Measurements from ENCODE around the gene KRTAP8-1. TPM values are rescaled to one million over a fixed set of nuclear protein-coding genes. Genes with fewer than 3 reads are reported as not detected.

Gene KRTAP8-1
- total and polyA plus RNA-seq, 2 donors (not counting 1 experiment from before 2014, with no cell fraction given) = not detected

DNA sequence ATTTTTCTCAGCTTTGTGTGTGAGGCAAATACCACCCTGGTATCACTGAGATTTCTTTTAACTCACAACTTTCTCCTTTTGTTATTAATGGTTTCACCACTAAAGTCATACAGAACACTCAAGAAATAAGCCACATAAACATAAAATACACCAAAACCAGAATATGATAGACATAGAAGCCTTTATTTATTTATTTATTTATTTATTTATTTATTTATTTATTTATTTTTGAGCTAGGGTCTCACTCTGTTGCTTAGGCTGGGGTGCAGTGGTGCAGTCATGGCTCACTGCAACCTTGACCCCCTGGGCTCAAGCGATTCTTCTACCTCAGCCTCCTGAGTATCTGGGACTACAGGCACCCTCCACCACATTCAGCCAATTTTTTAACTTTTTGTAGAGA, 12.5 kb downstream of the KRTAP8-1 start:
- Histone ChIP-seq H2AFZ (ENCODE audit: insufficient read depth, low read depth, low read length, poor library complexity, severe bottlenecking) (no peak overlapping the region), H3K36me3 (replicated peaks in 1 of 2; ENCODE audit: control extremely low read depth in 1 of 2, control insufficient read depth in 1 of 2, extremely low read depth in 1 of 2, insufficient read depth in 2 of 2, low read length in 1 of 2) (no peaks in the 10 kb centered on the region), H4K20me1 (ENCODE audit: control insufficient read depth, insufficient read depth, low read length, poor library complexity, severe bottlenecking) (no peaks in the 10 kb centered on the region), H3K4me2 (replicated peaks; ENCODE audit: low read depth, low read length, poor library complexity, severe bottlenecking) (no peak overlapping the region), H3K27me3 (replicated peaks in 1 of 4; ENCODE audit: control extremely low read depth in 1 of 4, control insufficient read depth in 3 of 4, insufficient read depth in 4 of 4, low read length in 3 of 4) (no peaks in the 10 kb centered on the region), H3K79me2 (ENCODE audit: control insufficient read depth, insufficient read depth, low read length) (no peaks in the 10 kb centered on the region), H3K4me3 (ENCODE audit: control extremely low read depth in 1 of 5, extremely low read depth in 1 of 5, insufficient read depth in 1 of 5, low read depth in 2 of 5, low read length in 4 of 5) (no peak overlapping the region), H3K9ac (ENCODE audit: low read length) (no peak overlapping the region), H3K9me3 (ENCODE audit: control extremely low read depth in 1 of 3, control insufficient read depth in 2 of 3, insufficient read depth in 1 of 3, low read length in 2 of 3) (no peaks in the 10 kb centered on the region), H3K27ac (ENCODE audit: low read length in 2 of 2) (no peak overlapping the region), H3K4me1 (ENCODE audit: control insufficient read depth in 2 of 2, insufficient read depth in 2 of 2, low read length in 2 of 2) (no peaks in the 10 kb centered on the region)
- H3K27me3 Mint-ChIP-seq = no peaks in the 10 kb centered on the region
- ATAC-seq (ENCODE audit: low read depth) (no peak), DNase-seq (no peak)
- no peaks in the 10 kb centered on the region for H3K4me1 Mint-ChIP-seq
- WGBS (ENCODE audit: insufficient coverage) = 89% methylated on average over 1 of the region's 1 CpG
- no peak overlapping the region for H3K4me3 Mint-ChIP-seq
- ChIA-PET POLR2A (no interaction called here), CTCF (no interaction called here)
- TF ChIP-seq, protein P1, sequence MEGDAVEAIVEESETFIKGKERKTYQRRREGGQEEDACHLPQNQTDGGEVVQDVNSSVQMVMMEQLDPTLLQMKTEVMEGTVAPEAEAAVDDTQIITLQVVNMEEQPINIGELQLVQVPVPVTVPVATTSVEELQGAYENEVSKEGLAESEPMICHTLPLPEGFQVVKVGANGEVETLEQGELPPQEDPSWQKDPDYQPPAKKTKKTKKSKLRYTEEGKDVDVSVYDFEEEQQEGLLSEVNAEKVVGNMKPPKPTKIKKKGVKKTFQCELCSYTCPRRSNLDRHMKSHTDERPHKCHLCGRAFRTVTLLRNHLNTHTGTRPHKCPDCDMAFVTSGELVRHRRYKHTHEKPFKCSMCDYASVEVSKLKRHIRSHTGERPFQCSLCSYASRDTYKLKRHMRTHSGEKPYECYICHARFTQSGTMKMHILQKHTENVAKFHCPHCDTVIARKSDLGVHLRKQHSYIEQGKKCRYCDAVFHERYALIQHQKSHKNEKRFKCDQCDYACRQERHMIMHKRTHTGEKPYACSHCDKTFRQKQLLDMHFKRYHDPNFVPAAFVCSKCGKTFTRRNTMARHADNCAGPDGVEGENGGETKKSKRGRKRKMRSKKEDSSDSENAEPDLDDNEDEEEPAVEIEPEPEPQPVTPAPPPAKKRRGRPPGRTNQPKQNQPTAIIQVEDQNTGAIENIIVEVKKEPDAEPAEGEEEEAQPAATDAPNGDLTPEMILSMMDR (IDR thresholded peaks at IDR 0.05) = no peak
- TF ChIP-seq EZH2 (IDR thresholded peaks at IDR 0.05; ENCODE audit: borderline replicate concordance, insufficient read depth, low read depth, low read length, poor library complexity, severe bottlenecking) = no peak
- H3K9me3 Mint-ChIP-seq (ENCODE audit: insufficient read depth) = peaks cover 2% of the 10 kb centered on the region
- intact Hi-C loops (cut with micrococcal nuclease) = no loop called here
- no peak overlapping the region for H3K27ac Mint-ChIP-seq

DNA sequence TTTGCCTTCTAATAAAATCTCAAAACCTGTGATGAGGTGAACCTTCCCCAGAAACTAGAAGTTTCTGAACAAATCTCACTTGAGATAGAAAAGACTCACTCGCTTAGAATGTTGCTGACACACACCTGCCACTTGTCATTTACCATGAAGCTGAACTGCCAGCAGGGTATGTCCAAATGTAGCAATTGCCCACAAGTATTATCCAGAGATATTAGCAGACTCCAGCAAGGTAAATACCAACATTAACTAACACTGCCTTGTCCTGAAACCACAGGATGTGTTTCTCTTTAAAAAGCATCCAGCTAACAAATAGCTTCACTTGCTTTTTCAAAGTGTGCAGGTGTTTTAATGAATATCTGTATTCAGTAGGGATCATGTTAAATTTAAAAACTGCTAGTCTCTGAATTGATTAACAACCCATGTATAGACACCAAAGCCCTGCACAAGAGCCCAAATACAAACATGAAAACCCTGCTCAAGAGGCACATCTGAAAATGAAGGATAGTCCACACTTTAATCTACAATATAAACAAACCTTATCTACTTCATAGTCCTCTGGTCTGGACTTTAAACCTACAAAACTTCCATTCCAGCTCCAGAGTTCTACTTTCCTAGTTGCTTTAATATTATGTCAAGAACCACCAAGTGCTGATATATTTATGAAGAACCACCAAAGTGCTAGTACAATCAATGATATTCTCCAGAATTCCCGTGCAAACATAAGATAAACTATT, 19.3 kb downstream of the KRTAP8-1 start:
- Histone ChIP-seq H3K4me1 (ENCODE audit: control insufficient read depth in 2 of 2, insufficient read depth in 2 of 2, low read length in 2 of 2) (no peaks in the 10 kb centered on the region), H4K20me1 (ENCODE audit: control insufficient read depth, insufficient read depth, low read length, poor library complexity, severe bottlenecking) (no peaks in the 10 kb centered on the region), H3K36me3 (replicated peaks in 1 of 2; ENCODE audit: control extremely low read depth in 1 of 2, control insufficient read depth in 1 of 2, extremely low read depth in 1 of 2, insufficient read depth in 2 of 2, low read length in 1 of 2) (no peaks in the 10 kb centered on the region), H2AFZ (ENCODE audit: insufficient read depth, low read depth, low read length, poor library complexity, severe bottlenecking) (no peak overlapping the region), H3K9me3 (ENCODE audit: control extremely low read depth in 1 of 3, control insufficient read depth in 2 of 3, insufficient read depth in 1 of 3, low read length in 2 of 3) (no peaks in the 10 kb centered on the region), H3K27ac (ENCODE audit: low read length in 2 of 2) (no peak overlapping the region), H3K9ac (ENCODE audit: low read length) (no peak overlapping the region), H3K4me2 (replicated peaks; ENCODE audit: low read depth, low read length, poor library complexity, severe bottlenecking) (no peak overlapping the region), H3K4me3 (ENCODE audit: control extremely low read depth in 1 of 5, extremely low read depth in 1 of 5, insufficient read depth in 1 of 5, low read depth in 2 of 5, low read length in 4 of 5) (no peak overlapping the region), H3K79me2 (ENCODE audit: control insufficient read depth, insufficient read depth, low read length) (no peaks in the 10 kb centered on the region), H3K27me3 (replicated peaks in 1 of 4; ENCODE audit: control extremely low read depth in 1 of 4, control insufficient read depth in 3 of 4, insufficient read depth in 4 of 4, low read length in 3 of 4) (no peaks in the 10 kb centered on the region)
- no peaks in the 10 kb centered on the region for H3K27me3 Mint-ChIP-seq
- 100% methylated on average over 1 of the region's 2 CpGs for WGBS (ENCODE audit: insufficient coverage)
- ChIA-PET CTCF (no interaction called here), POLR2A (no interaction called here)
- H3K4me3 Mint-ChIP-seq = no peak overlapping the region
- ATAC-seq (ENCODE audit: low read depth) = no peak
- intact Hi-C loops (cut with micrococcal nuclease) = no loop called here
- H3K4me1 Mint-ChIP-seq = no peaks in the 10 kb centered on the region
- H3K9me3 Mint-ChIP-seq (ENCODE audit: insufficient read depth) = peaks cover 2% of the 10 kb centered on the region
- DNase-seq = no peak
- TF ChIP-seq EZH2 (IDR thresholded peaks at IDR 0.05; ENCODE audit: borderline replicate concordance, insufficient read depth, low read depth, low read length, poor library complexity, severe bottlenecking) = no peak
- TF ChIP-seq, protein P1 (IDR thresholded peaks at IDR 0.05) = no peak
- H3K27ac Mint-ChIP-seq = no peak overlapping the region
